CD14-positive monocyte (primary cell): ENCODE results near the gene DNAJC7. TPM values are rescaled to one million over a fixed set of nuclear protein-coding genes. Genes with fewer than 3 reads are reported as not detected.

Source experiments
- DNase-seq, 3 donors: peaks; one replicate each; pipeline ENCODE4 v3.0.0-alpha.2; 2011 to 2022
- H2AFZ ChIP-seq: 2 replicates; pipeline ENCODE4 v1.6.0; 2012; ENCODE audit warnings: mild to moderate bottlenecking, low read depth, low read length, inconsistent platforms; ENCODE audit not compliant: insufficient read depth, poor library complexity, severe bottlenecking
- H3K27ac ChIP-seq, 2 donors: 1 replicate in 1 of 2; 2 replicates in 1 of 2; pipeline ENCODE4 v1.5.1; 2012 to 2013; ENCODE audit warnings: low read length in 2 of 2, control low read depth in 1 of 2, inconsistent platforms in 1 of 2, low read depth in 1 of 2, mild to moderate bottlenecking in 1 of 2
- H3K27me3 ChIP-seq, 2 donors: one replicate each; pipeline versions ENCODE4 v1.6.0 to v1.6.1; 2011 to 2013; ENCODE audit warnings: low read length in 2 of 2; ENCODE audit not compliant: control insufficient read depth in 2 of 2, insufficient read depth in 2 of 2
- H3K36me3 ChIP-seq, 2 donors: replicated peaks in 1 of 2; 1 replicate in 1 of 2; 2 replicates in 1 of 2; pipeline versions ENCODE4 v1.5.1 to v1.6.1; 2012 to 2013; ENCODE audit warnings: low read length in 2 of 2, control low read depth in 1 of 2, inconsistent platforms in 1 of 2, mild to moderate bottlenecking in 1 of 2; ENCODE audit not compliant: insufficient read depth in 2 of 2, control insufficient read depth in 1 of 2
- H3K4me1 ChIP-seq, 2 donors: 1 replicate in 1 of 2; 2 replicates in 1 of 2; pipeline versions ENCODE4 v1.5.1 to v1.6.1; 2012 to 2013; ENCODE audit warnings: low read length in 2 of 2, control low read depth in 1 of 2, inconsistent platforms in 1 of 2, mild to moderate bottlenecking in 1 of 2, moderate library complexity in 1 of 2; ENCODE audit not compliant: insufficient read depth in 2 of 2, control insufficient read depth in 1 of 2
- H3K4me2 ChIP-seq: replicated peaks from 2 replicates; pipeline ENCODE3; 2012; ENCODE audit warnings: low read length, moderate library complexity, mild to moderate bottlenecking; ENCODE audit not compliant: poor library complexity, severe bottlenecking; ENCODE audit errors: extremely low read depth
- H3K4me3 ChIP-seq, 3 experiments: fragments of 200-600 bp in 1 of 3; sonication (generic) in 1 of 3; replicated peaks in 1 of 3; 1 replicate in 2 of 3; 2 replicates in 1 of 3; pipeline ENCODE4 v1.5.1; 2011 to 2013; ENCODE audit warnings: low read length in 3 of 3, mild to moderate bottlenecking in 3 of 3, control low read depth in 2 of 3, low read depth in 2 of 3, inconsistent platforms in 1 of 3, moderate library complexity in 1 of 3
- H3K79me2 ChIP-seq: 2 replicates; pipeline ENCODE4 v1.6.0; 2012; ENCODE audit warnings: mild to moderate bottlenecking, control low read depth, inconsistent platforms, low read length, moderate library complexity; ENCODE audit not compliant: insufficient read depth
- H3K9ac ChIP-seq: 2 replicates; pipeline ENCODE4 v1.6.0; 2017; ENCODE audit warnings: low read length, mild to moderate bottlenecking; ENCODE audit not compliant: insufficient read depth, poor library complexity, severe bottlenecking
- H3K9me3 ChIP-seq, 2 donors: replicated peaks in 1 of 2; 1 replicate in 1 of 2; 2 replicates in 1 of 2; pipeline versions ENCODE4 v1.5.1 to v1.6.1; 2012 to 2013; ENCODE audit warnings: low read length in 2 of 2, control low read depth in 1 of 2; ENCODE audit not compliant: control insufficient read depth in 1 of 2, insufficient read depth in 1 of 2
- H4K20me1 ChIP-seq: 2 replicates; pipeline ENCODE4 v1.6.0; 2012; ENCODE audit warnings: mild to moderate bottlenecking, low read length, control low read depth, moderate library complexity; ENCODE audit not compliant: insufficient read depth
- H3K27ac Mint-ChIP-seq, 7 donors: one replicate each; pipeline ENCODE4 v1.8.0; 2020; ENCODE audit warnings: mild to moderate bottlenecking in 7 of 7, mixed read lengths in 7 of 7, moderate library complexity in 6 of 7, inconsistent platforms in 2 of 7
- H3K27me3 Mint-ChIP-seq, 3 donors: one replicate each; pipeline ENCODE4 v1.8.0; 2021 to 2022; ENCODE audit warnings: low read depth in 3 of 3, mild to moderate bottlenecking in 3 of 3, mixed read lengths in 3 of 3, moderate library complexity in 3 of 3, inconsistent platforms in 1 of 3
- H3K36me3 Mint-ChIP-seq, 2 donors: one replicate each; pipeline ENCODE4 v1.8.0; 2020; ENCODE audit warnings: mixed read lengths in 2 of 2, inconsistent platforms in 1 of 2, mild to moderate bottlenecking in 1 of 2
- H3K4me1 Mint-ChIP-seq: one replicate; pipeline ENCODE4 v1.8.0; 2020; ENCODE audit warnings: mild to moderate bottlenecking, mixed read lengths
- H3K4me3 Mint-ChIP-seq, 2 donors: one replicate each; pipeline ENCODE4 v1.8.0; 2020; ENCODE audit warnings: mild to moderate bottlenecking in 2 of 2, mixed read lengths in 2 of 2, moderate library complexity in 1 of 2
- H3K9me3 Mint-ChIP-seq, 7 donors: one replicate each; pipeline ENCODE4 v1.8.0; 2020 to 2022; ENCODE audit warnings: mixed read lengths in 7 of 7, mild to moderate bottlenecking in 6 of 7, moderate library complexity in 6 of 7, inconsistent platforms in 2 of 7
- WGBS: methylation state at CpG from one replicate; pipeline ENCODE4 v1.1.5; 2013; ENCODE audit warnings: missing lambda C conversion rate; ENCODE audit not compliant: insufficient coverage; 5-methylcytosine and 5-hydroxymethylcytosine counted together
- intact Hi-C, 2 donors: fragments of 100-400 bp; cut with micrococcal nuclease; formaldehyde crosslinking; loops; one replicate each; pipeline versions ENCODE4 v1.15.0 to v1.15.1; 2023
- polyA plus RNA-seq, 3 donors: library from polyadenylated mRNA; depleted of rRNA in 1 of 3; unstranded in 2 of 3; stranded (reverse) in 1 of 3; fragments of 300-500 nt in 2 of 3; fragments of >200 nt in 1 of 3; fragmentation: Illumina TruSeq in 2 of 3; gene quantifications; 1 replicate in 2 of 3; 2 replicates in 1 of 3; pipeline ENCODE4 v1.2.3, GENCODE V29; 2012 to 2021
- TF ChIP-seq, protein P1 (sequence below): fragments of 200-600 bp; IDR thresholded peaks from one replicate; pipeline ENCODE4 v1.8.0; 2022; ENCODE audit warnings: antibody characterized with exemption, mild to moderate bottlenecking

DNAJC7 gene
- polyA plus RNA-seq, 3 donors, result 29.1 to 79.7 (median 59.6) TPM

DNA sequence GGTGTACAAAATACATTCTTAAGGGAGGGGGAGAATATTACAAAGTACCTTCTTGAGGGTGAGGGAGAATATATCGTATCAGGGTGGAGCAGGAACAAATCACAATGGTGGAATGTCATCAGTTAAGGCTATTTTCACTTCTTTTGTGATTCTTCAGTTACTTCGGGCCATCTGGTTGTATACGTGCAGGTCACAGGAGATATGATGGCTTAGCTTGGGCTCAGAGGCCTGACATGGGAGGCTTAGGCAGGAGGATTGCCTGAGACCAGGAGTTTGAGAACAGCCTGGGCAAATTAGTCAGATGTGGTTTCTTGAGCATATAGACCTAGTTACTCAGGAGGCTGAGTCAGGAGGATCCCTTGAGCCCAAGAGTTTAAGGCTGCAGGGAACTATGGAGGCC lies 73.7 kb downstream of the DNAJC7 start:
- H3K9me3 ChIP-seq, result no peaks in the 10 kb centered on the region
- no peak for DNase-seq
- no peak overlapping the region for H3K4me2 ChIP-seq
- Mint-ChIP-seq H3K4me3 (no peak overlapping the region), H3K27me3 (peaks cover 0 to 4% (median 2%) of the 10 kb centered on the region in 3 donors), H3K9me3 (peaks cover 0 to 3% (median 0%) of the 10 kb centered on the region in 7 donors), H3K4me1 (no peaks in the 10 kb centered on the region), H3K36me3 (no peaks in the 10 kb centered on the region), H3K27ac (no peak overlapping the region)
- TF ChIP-seq, protein P1, sequence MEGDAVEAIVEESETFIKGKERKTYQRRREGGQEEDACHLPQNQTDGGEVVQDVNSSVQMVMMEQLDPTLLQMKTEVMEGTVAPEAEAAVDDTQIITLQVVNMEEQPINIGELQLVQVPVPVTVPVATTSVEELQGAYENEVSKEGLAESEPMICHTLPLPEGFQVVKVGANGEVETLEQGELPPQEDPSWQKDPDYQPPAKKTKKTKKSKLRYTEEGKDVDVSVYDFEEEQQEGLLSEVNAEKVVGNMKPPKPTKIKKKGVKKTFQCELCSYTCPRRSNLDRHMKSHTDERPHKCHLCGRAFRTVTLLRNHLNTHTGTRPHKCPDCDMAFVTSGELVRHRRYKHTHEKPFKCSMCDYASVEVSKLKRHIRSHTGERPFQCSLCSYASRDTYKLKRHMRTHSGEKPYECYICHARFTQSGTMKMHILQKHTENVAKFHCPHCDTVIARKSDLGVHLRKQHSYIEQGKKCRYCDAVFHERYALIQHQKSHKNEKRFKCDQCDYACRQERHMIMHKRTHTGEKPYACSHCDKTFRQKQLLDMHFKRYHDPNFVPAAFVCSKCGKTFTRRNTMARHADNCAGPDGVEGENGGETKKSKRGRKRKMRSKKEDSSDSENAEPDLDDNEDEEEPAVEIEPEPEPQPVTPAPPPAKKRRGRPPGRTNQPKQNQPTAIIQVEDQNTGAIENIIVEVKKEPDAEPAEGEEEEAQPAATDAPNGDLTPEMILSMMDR, result no peak
- no peaks in the 10 kb centered on the region for H3K4me1 ChIP-seq
- no peaks in the 10 kb centered on the region for H3K27me3 ChIP-seq
- H4K20me1 ChIP-seq, result no peaks in the 10 kb centered on the region
- no peak overlapping the region for H2AFZ ChIP-seq
- H3K36me3 ChIP-seq, result no peaks in the 10 kb centered on the region
- WGBS, result 100% methylated on average over 2 of the region's 3 CpGs
- intact Hi-C loops, result no loop called here
- no peak overlapping the region for H3K9ac ChIP-seq
- H3K4me3 ChIP-seq, result no peak overlapping the region
- no peaks in the 10 kb centered on the region for H3K79me2 ChIP-seq
- H3K27ac ChIP-seq, result no peak overlapping the region

GRCh38 chr17:41942626-41943373 lies 74.4 kb downstream of the DNAJC7 start:
- Histone ChIP-seq H3K79me2 (no peaks in the 10 kb centered on the region), H3K27me3 (no peaks in the 10 kb centered on the region), H3K9me3 (no peaks in the 10 kb centered on the region), H3K4me2 (no peak overlapping the region), H2AFZ (no peak overlapping the region), H4K20me1 (no peaks in the 10 kb centered on the region), H3K4me3 (no peak overlapping the region), H3K36me3 (no peaks in the 10 kb centered on the region), H3K9ac (no peak overlapping the region), H3K4me1 (no peaks in the 10 kb centered on the region), H3K27ac (no peak overlapping the region)
- Mint-ChIP-seq H3K4me1 (no peaks in the 10 kb centered on the region), H3K27me3 (peaks cover 0 to 4% (median 2%) of the 10 kb centered on the region in 3 donors), H3K4me3 (no peak overlapping the region), H3K27ac (no peak overlapping the region), H3K36me3 (no peaks in the 10 kb centered on the region), H3K9me3 (peaks cover 0 to 3% (median 0%) of the 10 kb centered on the region in 7 donors)
- WGBS, result 100% methylated on average over 3 of the region's 8 CpGs
- no peak for DNase-seq
- intact Hi-C loops, result no loop called here
- TF ChIP-seq, protein P1, result no peak
